Activated CD8-positive, alpha-beta T cell treated with anti-CD3 and anti-CD28 coated beads for 36 hours (primary cell): ENCODE data around the gene FAM8A1. TPM values are rescaled to one million over a fixed set of nuclear protein-coding genes. Genes with fewer than 3 reads are reported as not detected.
"Not testable (repeated sequence)": the region's sequence is repeated elsewhere in the genome, so short reads cannot be mapped to it uniquely, and the experiment has no call there.

Experiments used
- ATAC-seq: fragments of 200-7000 bp; cut with Tn5 transposase; one replicate; pipeline ENCODE4 v1.10.0; 2021; ENCODE audit warnings: mild to moderate bottlenecking, moderate library complexity
- CTCF ChIA-PET: fragments of 350-600 bp; sonication (Branson Sonifier 250); formaldehyde crosslinking; loops from one replicate; lab custom pipeline; 2021; ENCODE audit warnings: antibody characterized with exemption; lab: Charles Lee
- POLR2A ChIA-PET: fragments of 350-600 bp; sonication (Branson Sonifier 250); formaldehyde crosslinking; loops from one replicate; lab custom pipeline; 2021; ENCODE audit warnings: antibody characterized with exemption; lab: Charles Lee
- DNase-seq: peaks from one replicate; pipeline ENCODE4 v3.0.0-alpha.2; 2020
- H3K27ac Mint-ChIP-seq: one replicate; pipeline ENCODE4 v1.8.0; 2021; ENCODE audit warnings: mild to moderate bottlenecking, mixed read lengths
- H3K27me3 Mint-ChIP-seq: one replicate; pipeline ENCODE4 v1.8.0; 2021; ENCODE audit warnings: mixed read lengths
- H3K36me3 Mint-ChIP-seq: one replicate; pipeline ENCODE4 v1.8.0; 2021; ENCODE audit warnings: low read depth, mixed read lengths
- H3K4me1 Mint-ChIP-seq: one replicate; pipeline ENCODE4 v1.8.0; 2021; ENCODE audit warnings: low read depth, mixed read lengths
- H3K4me3 Mint-ChIP-seq: one replicate; pipeline ENCODE4 v1.8.0; 2021; ENCODE audit warnings: mild to moderate bottlenecking, moderate library complexity, mixed read lengths
- H3K9me3 Mint-ChIP-seq: one replicate; pipeline ENCODE4 v1.8.0; 2021; ENCODE audit warnings: mixed read lengths
- intact Hi-C: fragments of 100-400 bp; cut with micrococcal nuclease; formaldehyde crosslinking; loops from one replicate; pipeline ENCODE4 v1.10.0; 2022
- total RNA-seq, 2 experiments: library from RNA; stranded (reverse); gene quantifications; one replicate each; pipeline ENCODE4 v1.2.3, GENCODE V29; 2021
- TF ChIP-seq, protein P1 (sequence below): fragments of 200-600 bp; IDR thresholded peaks from one replicate; pipeline ENCODE4 v1.8.0; 2022; ENCODE audit warnings: antibody characterized with exemption, mild to moderate bottlenecking

Gene FAM8A1
- total RNA-seq, 2 experiments from 2014 or later, result 3.2 to 3.8 TPM

DNA sequence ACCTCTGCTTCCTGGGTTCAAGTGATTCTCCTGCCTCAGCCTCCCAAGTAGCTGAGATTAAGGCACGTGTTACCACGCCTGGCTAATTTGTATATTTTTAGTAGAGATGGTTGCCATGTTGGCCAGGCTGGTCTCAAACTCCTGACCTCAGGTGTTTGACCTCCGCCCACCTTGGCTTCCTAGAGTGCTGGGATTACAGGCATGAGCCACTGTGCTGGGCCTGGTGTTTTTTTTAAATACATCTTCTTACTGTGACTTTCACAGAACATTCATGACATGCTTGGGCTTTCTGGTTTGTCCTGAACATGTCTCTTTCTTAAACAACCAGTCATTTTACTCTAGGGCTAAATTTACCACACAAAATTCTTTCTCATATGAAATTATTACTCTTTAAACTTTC, 34.7 kb upstream of the FAM8A1 start:
- intact Hi-C loops, result no loop called here
- peaks cover 3% of the 10 kb centered on the region for H3K36me3 Mint-ChIP-seq
- DNase-seq, result no peak
- no peak for ATAC-seq
- TF ChIP-seq, protein P1, sequence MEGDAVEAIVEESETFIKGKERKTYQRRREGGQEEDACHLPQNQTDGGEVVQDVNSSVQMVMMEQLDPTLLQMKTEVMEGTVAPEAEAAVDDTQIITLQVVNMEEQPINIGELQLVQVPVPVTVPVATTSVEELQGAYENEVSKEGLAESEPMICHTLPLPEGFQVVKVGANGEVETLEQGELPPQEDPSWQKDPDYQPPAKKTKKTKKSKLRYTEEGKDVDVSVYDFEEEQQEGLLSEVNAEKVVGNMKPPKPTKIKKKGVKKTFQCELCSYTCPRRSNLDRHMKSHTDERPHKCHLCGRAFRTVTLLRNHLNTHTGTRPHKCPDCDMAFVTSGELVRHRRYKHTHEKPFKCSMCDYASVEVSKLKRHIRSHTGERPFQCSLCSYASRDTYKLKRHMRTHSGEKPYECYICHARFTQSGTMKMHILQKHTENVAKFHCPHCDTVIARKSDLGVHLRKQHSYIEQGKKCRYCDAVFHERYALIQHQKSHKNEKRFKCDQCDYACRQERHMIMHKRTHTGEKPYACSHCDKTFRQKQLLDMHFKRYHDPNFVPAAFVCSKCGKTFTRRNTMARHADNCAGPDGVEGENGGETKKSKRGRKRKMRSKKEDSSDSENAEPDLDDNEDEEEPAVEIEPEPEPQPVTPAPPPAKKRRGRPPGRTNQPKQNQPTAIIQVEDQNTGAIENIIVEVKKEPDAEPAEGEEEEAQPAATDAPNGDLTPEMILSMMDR, result no peak
- peaks cover 4% of the 10 kb centered on the region for H3K27me3 Mint-ChIP-seq
- CTCF ChIA-PET, result no interaction called here
- H3K27ac Mint-ChIP-seq, result no peak overlapping the region
- H3K4me3 Mint-ChIP-seq, result no peak overlapping the region
- POLR2A ChIA-PET, result no interaction called here
- peaks cover 16% of the 10 kb centered on the region for H3K9me3 Mint-ChIP-seq
- H3K4me1 Mint-ChIP-seq, result no peaks in the 10 kb centered on the region

DNA sequence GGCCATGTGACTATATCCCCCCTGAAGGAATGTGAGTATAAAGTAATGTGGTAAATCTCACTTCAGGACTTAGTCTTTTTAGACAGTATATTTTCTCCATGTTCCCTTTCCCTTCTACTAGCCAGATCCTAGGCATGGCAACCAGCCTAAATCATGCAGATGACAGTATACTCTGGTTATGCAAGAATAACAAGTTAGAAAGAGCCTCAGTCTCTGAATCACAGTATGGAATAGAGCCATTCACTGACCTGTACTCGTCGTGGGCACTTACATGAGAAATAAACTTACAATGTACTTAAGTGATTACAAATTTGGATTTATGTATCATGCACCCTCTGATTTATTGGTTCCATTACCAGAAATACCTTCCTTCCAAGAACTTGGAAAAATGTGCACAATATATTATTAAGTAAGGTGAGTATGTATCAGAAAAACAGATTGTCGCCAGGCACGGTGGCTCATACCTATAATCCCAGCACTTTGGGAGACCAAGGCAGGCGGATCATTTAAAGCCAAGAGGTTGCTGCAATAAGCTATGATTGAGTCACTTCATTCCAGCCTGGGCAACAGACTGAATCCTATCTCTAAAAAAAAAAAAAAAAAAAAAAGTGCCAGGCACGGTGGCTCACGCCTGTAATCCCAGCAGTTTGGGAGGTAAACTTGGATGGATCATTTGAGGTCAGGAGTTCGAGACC, 25.1 kb upstream of the FAM8A1 start:
- intact Hi-C loops, result no loop called here
- DNase-seq (no peak), ATAC-seq (no peak)
- H3K4me1 Mint-ChIP-seq, result no peaks in the 10 kb centered on the region
- ChIA-PET CTCF (interaction anchor here (1.5 kb wide), 1 partner anchor 9 kb away, joined by 6 read pairs; no protein-coding TSS in a partner anchor), POLR2A (no interaction called here)
- peaks cover 4% of the 10 kb centered on the region for H3K27me3 Mint-ChIP-seq
- H3K36me3 Mint-ChIP-seq, result peaks cover 1% of the 10 kb centered on the region
- TF ChIP-seq, protein P1, result no peak
- H3K27ac Mint-ChIP-seq, result no peak overlapping the region
- H3K9me3 Mint-ChIP-seq, result peaks cover 11% of the 10 kb centered on the region
- H3K4me3 Mint-ChIP-seq, result no peak overlapping the region

DNA sequence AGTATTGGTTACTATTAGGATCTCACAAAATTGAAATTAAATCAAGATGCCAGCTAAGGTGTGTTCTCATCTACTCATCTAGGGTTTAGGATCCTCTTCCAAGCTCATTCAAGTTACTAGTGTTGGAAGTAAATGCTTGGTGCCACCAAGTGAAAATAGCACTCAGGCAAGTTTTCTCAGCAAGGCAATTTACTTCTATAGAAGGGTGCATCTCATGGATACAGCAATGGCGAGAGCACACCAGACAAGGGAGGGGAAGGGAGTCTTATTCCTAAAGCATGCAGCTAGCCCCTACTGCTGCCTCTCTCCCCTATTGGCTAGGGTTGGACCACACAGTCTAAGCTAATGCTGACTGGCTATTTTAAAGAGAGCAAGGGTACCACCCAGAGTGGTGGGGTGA, 23.0 kb upstream of the FAM8A1 start:
- CTCF ChIA-PET, result interaction anchor here (2.4 kb wide), 1 partner anchor 227 kb away, joined by 5 read pairs; no protein-coding TSS in a partner anchor
- TF ChIP-seq, protein P1, result no peak
- DNase-seq (no peak), ATAC-seq (no peak)
- Mint-ChIP-seq H3K36me3 (peaks cover 1% of the 10 kb centered on the region), H3K4me1 (no peaks in the 10 kb centered on the region), H3K27ac (no peak overlapping the region), H3K4me3 (no peak overlapping the region), H3K9me3 (peaks cover 11% of the 10 kb centered on the region), H3K27me3 (peaks cover 9% of the 10 kb centered on the region)
- intact Hi-C loops, result no loop called here
- POLR2A ChIA-PET, result no interaction called here

DNA sequence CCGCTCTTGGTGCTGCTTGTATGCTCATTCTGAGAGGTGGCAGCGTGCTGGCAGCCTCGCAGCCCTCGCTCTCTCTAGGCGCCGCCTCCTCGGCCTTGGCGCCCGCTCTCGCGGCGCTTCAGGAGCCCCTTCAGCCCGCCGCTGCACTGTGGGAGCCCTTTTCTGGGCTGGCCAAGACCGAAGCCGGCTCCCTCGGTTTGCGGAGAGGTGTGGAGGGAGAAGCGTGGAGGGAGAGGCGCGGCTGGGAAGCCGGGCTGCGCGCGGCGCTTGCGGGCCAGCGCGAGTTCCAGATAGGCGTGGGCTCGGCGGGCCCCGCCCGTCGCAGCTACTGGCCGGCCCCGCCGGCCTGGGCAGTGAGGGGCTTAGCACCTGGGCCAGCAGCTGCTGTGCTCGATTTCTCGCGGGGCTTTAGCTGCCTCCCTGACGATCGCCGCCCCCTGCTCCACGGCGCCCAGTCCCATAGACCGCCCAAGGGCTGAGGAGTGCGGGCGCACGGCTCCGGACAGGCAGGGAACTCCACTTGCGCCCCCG, 19.5 kb upstream of the FAM8A1 start:
- ATAC-seq (peak; percentile 74), DNase-seq (peak; percentile 31)
- peaks cover 5% of the 10 kb centered on the region for H3K4me1 Mint-ChIP-seq
- H3K36me3 Mint-ChIP-seq, result peaks cover 1% of the 10 kb centered on the region
- peak overlapping the region; percentile 53 for H3K4me3 Mint-ChIP-seq
- POLR2A ChIA-PET, result interaction anchor here (0.6 kb wide), 1 partner anchor 224 kb away, joined by 3 read pairs; no protein-coding TSS in a partner anchor
- intact Hi-C loops, result loop anchor here (5.0 kb wide), 1 partner anchor 237 kb away; no protein-coding TSS in a partner anchor
- H3K27ac Mint-ChIP-seq, result no peak overlapping the region
- TF ChIP-seq, protein P1, result no peak
- peaks cover 9% of the 10 kb centered on the region for H3K27me3 Mint-ChIP-seq
- peaks cover 11% of the 10 kb centered on the region for H3K9me3 Mint-ChIP-seq
- CTCF ChIA-PET, result interaction anchor here (0.9 to 1.3 kb wide), 4 partner anchors 22 to 224 kb away, joined by 3 read pairs; no protein-coding TSS in a partner anchor

DNA sequence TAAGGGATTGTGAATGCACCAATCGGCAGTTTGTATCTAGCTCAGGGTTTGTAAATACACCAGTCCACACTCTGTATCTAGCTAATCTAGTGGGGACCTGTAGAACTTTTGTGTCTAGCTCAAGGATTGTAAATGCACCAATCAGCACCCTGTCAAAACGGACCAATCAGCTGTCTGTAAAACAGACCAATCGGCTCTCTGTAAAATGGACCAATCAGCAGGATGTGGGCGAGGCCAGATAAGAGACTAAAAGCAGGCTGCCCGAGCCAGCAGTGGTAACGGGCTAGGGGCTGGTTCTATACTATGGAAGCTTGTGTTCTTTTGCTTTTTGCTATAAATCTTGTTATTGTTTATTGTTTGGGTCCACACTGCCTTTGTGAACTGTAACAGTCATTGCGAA, 18.8 kb upstream of the FAM8A1 start:
- ChIA-PET POLR2A (interaction anchor here (0.6 kb wide), 1 partner anchor 224 kb away, joined by 3 read pairs; no protein-coding TSS in a partner anchor), CTCF (interaction anchor here (0.9 to 1.3 kb wide), 2 partner anchors 222 to 224 kb away, joined by 3 read pairs; no protein-coding TSS in a partner anchor)
- not testable (repeated sequence) for H3K27ac Mint-ChIP-seq, ATAC-seq, H3K36me3 Mint-ChIP-seq, H3K4me1 Mint-ChIP-seq, H3K27me3 Mint-ChIP-seq
- intact Hi-C loops, result loop anchor here (5.0 kb wide), 1 partner anchor 236 kb away; no protein-coding TSS in a partner anchor
- DNase-seq, result peak; percentile 34
- Mint-ChIP-seq H3K9me3 (peaks cover 11% of the 10 kb centered on the region), H3K4me3 (peak overlapping the region; percentile 13)
